ENCODE results near the gene PAX7.
"Not testable (repeated sequence)": the region's sequence is repeated elsewhere in the genome, so short reads cannot be mapped to it uniquely, and the experiment has no call there.

Gene PAX7

DNA sequence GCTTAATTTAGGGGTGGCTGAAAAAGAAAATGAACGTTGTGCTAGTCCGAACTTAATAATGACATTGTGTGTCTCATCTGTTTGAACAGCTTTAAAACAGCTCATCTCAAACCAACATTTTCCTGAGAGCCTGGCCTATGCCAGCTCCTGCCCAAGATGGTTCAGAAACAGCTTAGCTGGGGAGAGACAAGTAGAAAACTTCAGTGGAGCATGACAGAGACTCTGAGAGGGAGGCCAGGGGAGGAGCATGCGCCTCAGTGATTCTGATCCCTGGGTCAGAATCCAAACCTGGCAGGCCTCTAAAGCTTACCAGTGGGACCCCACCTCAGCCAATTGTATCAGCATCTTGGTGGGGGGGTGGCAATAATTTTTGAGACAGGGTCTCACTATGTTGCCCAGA is 129.5 kb downstream of the PAX7 start:
- TF ChIP-seq CTCF (IDR thresholded peaks at IDR 0.05; ENCODE audit: extremely low read depth, missing control alignments) = no peak
- DNase-seq (ENCODE audit: low spot score) = no peak

GRCh38 chr1:18761948-18762840 is 131.5 kb downstream of the PAX7 start:
- TF ChIP-seq CTCF (IDR thresholded peaks at IDR 0.05; ENCODE audit: extremely low read depth, missing control alignments) = no peak
- no peak for DNase-seq (ENCODE audit: low spot score)

- no peak for DNase-seq (ENCODE audit: low spot score)
- no peak for TF ChIP-seq CTCF (IDR thresholded peaks at IDR 0.05; ENCODE audit: extremely low read depth, missing control alignments)
These were observed 133.7 kb downstream of the PAX7 start for GRCh38 chr1:18764362-18764761.

GRCh38 chr1:18765725-18766124 is 135.1 kb downstream of the PAX7 start:
- no peak for DNase-seq (ENCODE audit: low spot score)
- no peak for TF ChIP-seq CTCF (IDR thresholded peaks at IDR 0.05; ENCODE audit: extremely low read depth, missing control alignments)

- TF ChIP-seq CTCF (IDR thresholded peaks at IDR 0.05; ENCODE audit: extremely low read depth, missing control alignments) = no peak
- DNase-seq (ENCODE audit: low spot score) = no peak
These were observed 135.7 kb downstream of the PAX7 start for GRCh38 chr1:18766328-18766727.

DNA sequence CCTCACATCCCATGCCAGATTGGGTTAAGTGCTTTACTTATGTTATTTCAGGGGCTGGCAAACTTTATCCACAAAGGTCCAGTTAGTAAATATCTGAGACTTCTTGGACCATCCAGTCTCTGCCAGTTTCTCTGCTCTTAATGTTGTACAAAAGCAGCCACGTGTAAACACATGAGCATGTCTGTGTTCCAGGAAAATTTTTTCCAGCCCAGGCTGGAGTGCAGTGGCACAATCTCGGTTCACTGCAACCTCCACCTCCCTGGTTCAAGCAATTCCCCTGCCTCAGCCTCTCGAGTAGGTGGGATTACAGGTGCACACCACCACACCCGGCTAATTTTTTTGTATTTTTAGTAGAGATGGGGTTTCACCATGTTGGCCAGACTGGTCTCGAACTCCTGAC is 136.9 kb downstream of the PAX7 start:
- not testable (repeated sequence) for DNase-seq (ENCODE audit: low spot score)

DNA sequence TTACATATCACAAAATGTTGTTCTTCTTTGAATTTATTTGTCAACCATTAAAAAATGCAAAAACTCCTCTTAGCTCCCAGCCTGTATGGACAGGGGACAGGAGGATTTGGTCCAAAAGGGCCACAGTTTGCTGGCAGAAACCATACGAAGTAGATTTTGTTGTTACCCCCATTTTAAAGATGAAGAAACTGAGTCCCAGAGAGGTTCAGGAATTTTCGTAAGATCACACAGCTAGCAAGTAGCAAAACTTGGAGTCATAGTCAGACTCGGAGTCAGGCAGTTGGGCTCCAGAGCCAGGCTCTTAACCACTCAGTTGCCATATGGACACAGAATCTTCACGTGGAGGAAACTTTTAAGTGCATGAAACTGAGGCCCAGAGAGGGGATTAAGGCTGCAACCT is 137.4 kb downstream of the PAX7 start:
- TF ChIP-seq CTCF (IDR thresholded peaks at IDR 0.05; ENCODE audit: extremely low read depth, missing control alignments) = no peak
- no peak for DNase-seq (ENCODE audit: low spot score)

DNA sequence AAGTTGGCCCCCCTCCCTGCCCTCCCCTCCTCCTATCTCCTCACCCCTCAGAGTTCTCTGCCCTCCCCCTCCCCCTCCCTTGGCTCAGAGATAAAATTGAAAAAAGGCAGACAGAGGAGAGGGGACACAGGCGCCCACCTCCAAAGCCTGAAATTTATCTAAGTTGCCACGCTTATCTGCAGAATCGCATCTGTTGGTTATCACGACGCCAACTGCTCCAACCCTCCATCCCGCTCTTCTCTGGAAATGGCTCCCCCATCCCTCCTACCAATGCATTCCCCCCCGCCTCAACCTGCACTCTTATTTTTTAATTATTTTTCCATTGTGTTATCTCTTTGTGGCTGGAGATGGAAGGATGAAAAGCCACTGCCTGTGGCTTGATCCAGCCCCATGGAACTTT is 138.5 kb downstream of the PAX7 start:
- TF ChIP-seq CTCF (IDR thresholded peaks at IDR 0.05; ENCODE audit: extremely low read depth, missing control alignments) = no peak
- DNase-seq (ENCODE audit: low spot score) = no peak

All from GM20000 (cell line).